Activated CD4-positive, CD25-positive, alpha-beta regulatory T cell treated with anti-CD3 and anti-CD28 coated beads, Interleukin-2, amount 50 U/mL, for 16 hours (primary cell): ENCODE data around the gene CDK5RAP2.

ENCODE experiments used
- DNase-seq: peaks from one replicate; pipeline ENCODE4 v3.0.0-alpha.2; 2020; ENCODE audit warnings: low read depth, low spot score

CDK5RAP2 gene

GRCh38 chr9:120385606-120386389 lies 194.2 kb downstream of the CDK5RAP2 start:
- DNase-seq: no peak

GRCh38 chr9:120384925-120385272 lies 195.1 kb downstream of the CDK5RAP2 start:
- DNase-seq: no peak

- no peak for DNase-seq
Measured at GRCh38 chr9:120383999-120384924, 195.7 kb downstream of the CDK5RAP2 start.

GRCh38 chr9:120383611-120383998 lies 196.4 kb downstream of the CDK5RAP2 start:
- no peak for DNase-seq

GRCh38 chr9:120382453-120382852 lies 197.5 kb downstream of the CDK5RAP2 start:
- DNase-seq: no peak

GRCh38 chr9:120381839-120382238 lies 198.1 kb downstream of the CDK5RAP2 start:
- DNase-seq: no peak

- DNase-seq: no peak
Measured at GRCh38 chr9:120379611-120380010, 200.4 kb downstream of the CDK5RAP2 start.

GRCh38 chr9:120378680-120379079 lies 201.3 kb downstream of the CDK5RAP2 start:
- no peak for DNase-seq

GRCh38 chr9:120377268-120378159 lies 202.5 kb downstream of the CDK5RAP2 start:
- no peak for DNase-seq

GRCh38 chr9:120376101-120376500 lies 203.9 kb downstream of the CDK5RAP2 start:
- no peak for DNase-seq

GRCh38 chr9:120375316-120375715 lies 204.7 kb downstream of the CDK5RAP2 start:
- DNase-seq: no peak

GRCh38 chr9:120374817-120375216 lies 205.2 kb downstream of the CDK5RAP2 start:
- DNase-seq: no peak

- no peak for DNase-seq
Measured at GRCh38 chr9:120374239-120374638, 205.7 kb downstream of the CDK5RAP2 start.

- no peak for DNase-seq
Measured at GRCh38 chr9:120372040-120372439, 207.9 kb downstream of the CDK5RAP2 start.

- no peak for DNase-seq
Measured at GRCh38 chr9:120369608-120370220, 210.3 kb downstream of the CDK5RAP2 start.

GRCh38 chr9:120368799-120369198 lies 211.2 kb downstream of the CDK5RAP2 start:
- DNase-seq: no peak

- no peak for DNase-seq
Measured at GRCh38 chr9:120366644-120367019, 213.3 kb downstream of the CDK5RAP2 start.

- no peak for DNase-seq
Measured at GRCh38 chr9:120365386-120365785, 214.6 kb downstream of the CDK5RAP2 start.

GRCh38 chr9:120363697-120364096 lies 216.3 kb downstream of the CDK5RAP2 start:
- DNase-seq: no peak

GRCh38 chr9:120362446-120362845 lies 217.5 kb downstream of the CDK5RAP2 start:
- DNase-seq: no peak

GRCh38 chr9:120361551-120361950 lies 218.4 kb downstream of the CDK5RAP2 start:
- no peak for DNase-seq
